Measurements from ENCODE around the gene PGD.

- no peak for TF ChIP-seq CTCF (IDR thresholded peaks at IDR 0.05)
- no peak for TF ChIP-seq RAD21 (conservative IDR thresholded peaks at IDR 0.05 in 1 of 2, IDR thresholded peaks at IDR 0.05 in 1 of 2)
- no peak for TF ChIP-seq SMC3 (IDR thresholded peaks at IDR 0.05)
- no peak for TF ChIP-seq HEYL (CRISPR knock-in tag; IDR thresholded peaks at IDR 0.05)
- no peak for TF ChIP-seq ZSCAN20 (CRISPR knock-in tag; IDR thresholded peaks at IDR 0.05)
- TF ChIP-seq REST (IDR thresholded peaks at IDR 0.05), result no peak
- TF ChIP-seq CBX2 (IDR thresholded peaks at IDR 0.05; ENCODE audit: borderline replicate concordance, low read depth), result no peak
- no peak for TF ChIP-seq BCL3 (IDR thresholded peaks at IDR 0.05)
- TF ChIP-seq EP300 (IDR thresholded peaks at IDR 0.05), result no peak; a peak in 1 of 5 replicates
- no peak for TF ChIP-seq POLR2A (IDR thresholded peaks at IDR 0.05; ENCODE audit: low read length)
- no peak for TF ChIP-seq BHLHE40 (IDR thresholded peaks at IDR 0.05; ENCODE audit: low read depth, low read length)
- no peak for TF ChIP-seq USF2 (IDR thresholded peaks at IDR 0.05)
Observed at GRCh38 chr1:10386761-10387676, 11.8 kb upstream of the PGD start.

All from A549 (cell line).